HG02763 (cell line): ENCODE measurements around the gene LPAR5.

Experiments used
- ATAC-seq: cut with Tn5 transposase; IDR thresholded peaks from one replicate; pipeline ENCODE4 v1.9.1; 2021; ENCODE audit warnings: mild to moderate bottlenecking, moderate library complexity; ENCODE audit not compliant: unreplicated experiment

Gene LPAR5

DNA sequence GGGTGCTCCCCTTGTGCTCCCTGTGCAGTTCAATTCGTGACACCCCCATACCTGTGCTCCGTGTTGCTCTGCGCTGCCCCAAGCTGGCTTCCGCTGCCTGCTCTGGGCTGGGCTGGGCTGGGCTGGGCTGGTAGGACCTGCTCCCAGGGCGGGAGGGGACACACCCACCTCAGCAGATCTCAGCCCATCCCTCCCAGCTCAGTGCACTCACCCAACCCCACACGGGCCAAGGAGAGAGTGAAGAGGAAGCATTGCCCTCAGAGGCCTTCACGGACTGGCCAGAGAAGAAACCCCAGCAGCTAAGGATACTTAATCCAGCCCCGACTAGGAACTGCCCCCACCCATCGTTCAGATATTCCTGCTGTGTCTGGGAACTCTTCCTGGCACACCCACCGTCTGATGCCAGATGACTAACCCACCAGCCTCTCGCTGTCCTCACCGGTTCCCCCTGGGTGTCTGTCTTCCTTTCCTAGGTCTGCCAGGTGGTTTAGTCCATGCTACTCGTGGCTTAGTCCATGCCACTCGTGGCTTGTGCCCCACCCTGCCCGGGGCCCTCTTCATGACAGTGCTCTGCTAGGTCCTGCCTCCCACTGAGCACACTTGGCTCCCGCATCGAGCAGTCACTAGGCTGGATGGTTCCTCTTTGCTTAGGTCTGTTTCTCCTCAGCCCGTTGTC, at the start of gene LPAR5:
TSS of gene LPAR5 (minus strand) at position 104 of the 676 bp plus-strand sequence. CDS start 14,711 bp downstream, outside the sequence.
- ATAC-seq, result peak; percentile 29

DNA sequence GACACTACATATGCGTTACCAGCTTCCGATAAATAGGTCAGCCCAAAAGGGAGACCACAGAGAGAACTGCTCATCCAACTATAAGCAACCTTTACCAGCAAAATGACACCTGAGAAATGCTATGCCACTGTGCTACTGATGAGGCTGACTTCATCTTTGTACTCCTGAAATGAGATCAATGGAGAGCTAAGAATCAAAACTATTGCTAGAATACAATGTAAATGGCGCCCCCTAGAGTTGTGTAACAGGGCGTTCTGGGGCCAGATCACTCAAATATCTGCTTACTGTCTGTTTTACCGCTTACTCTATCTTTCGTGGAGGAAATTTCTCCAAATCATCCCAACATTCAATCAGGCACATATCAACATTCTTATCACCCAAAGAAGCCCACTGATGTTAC, 48.9 kb upstream of the LPAR5 start:
- ATAC-seq, result no peak

DNA sequence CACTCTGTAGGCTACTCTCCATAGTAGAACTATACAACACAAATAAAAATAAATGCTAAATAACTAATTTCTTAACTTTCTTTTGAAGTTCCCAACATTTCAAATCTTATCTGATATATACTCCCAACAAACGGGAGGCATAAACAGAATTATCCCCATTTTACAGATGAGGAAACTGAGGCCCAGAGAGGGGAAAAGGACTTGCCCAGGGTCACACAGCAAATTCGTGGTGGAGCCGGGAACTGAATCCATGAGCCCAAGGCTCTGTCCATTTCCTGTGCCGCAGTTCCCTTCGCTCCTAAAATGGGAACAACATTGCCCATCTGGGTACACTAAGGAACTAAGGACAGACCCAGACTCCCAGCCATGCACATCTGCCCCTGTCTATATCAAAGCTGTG, 41.2 kb upstream of the LPAR5 start:
- no peak for ATAC-seq

DNA sequence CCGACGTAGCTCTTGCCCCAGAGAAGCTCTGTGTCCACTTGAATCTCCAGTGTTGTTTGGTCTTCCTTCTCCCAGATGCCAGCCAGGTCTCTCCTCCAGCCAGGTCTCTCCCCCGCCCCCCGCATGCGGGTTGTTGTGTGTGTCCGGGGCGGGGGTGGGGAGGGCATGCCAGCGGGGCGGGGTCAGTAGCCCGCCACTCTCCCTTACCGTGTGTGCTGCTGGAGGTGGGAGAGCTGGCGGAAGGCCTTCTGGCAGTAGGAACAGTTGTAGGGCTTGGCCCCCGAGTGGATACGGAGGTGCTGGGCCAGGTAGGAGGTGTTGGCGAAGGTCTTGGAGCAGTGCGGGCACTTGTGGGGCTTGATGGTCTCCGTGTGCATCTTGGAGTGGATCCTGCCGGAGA, 36.4 kb upstream of the LPAR5 start:
- no peak for ATAC-seq

- no peak for ATAC-seq
Measured at GRCh38 chr12:6667559-6668210, 31.9 kb upstream of the LPAR5 start.

GRCh38 chr12:6666211-6666610, 30.5 kb upstream of the LPAR5 start:
- ATAC-seq, result no peak

DNA sequence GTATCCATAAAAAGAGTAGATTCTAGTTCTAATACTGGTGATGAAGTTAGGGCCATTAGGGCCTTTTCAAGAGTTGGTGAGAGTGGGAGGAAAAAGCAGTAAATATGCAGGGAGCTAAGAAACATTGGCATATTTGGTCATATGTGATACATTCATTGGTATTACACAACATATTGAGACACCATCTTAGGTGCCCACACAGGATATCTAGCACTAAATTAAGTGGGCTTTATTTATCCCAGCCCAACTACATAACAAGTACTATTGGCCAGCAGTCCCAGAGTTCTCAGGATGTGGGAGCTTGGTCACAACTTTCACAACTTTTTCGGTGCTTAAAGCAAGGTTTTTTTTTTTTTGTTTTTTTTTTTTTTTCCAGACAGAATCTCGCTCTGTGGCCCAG, 29.1 kb upstream of the LPAR5 start:
- no peak for ATAC-seq

DNA sequence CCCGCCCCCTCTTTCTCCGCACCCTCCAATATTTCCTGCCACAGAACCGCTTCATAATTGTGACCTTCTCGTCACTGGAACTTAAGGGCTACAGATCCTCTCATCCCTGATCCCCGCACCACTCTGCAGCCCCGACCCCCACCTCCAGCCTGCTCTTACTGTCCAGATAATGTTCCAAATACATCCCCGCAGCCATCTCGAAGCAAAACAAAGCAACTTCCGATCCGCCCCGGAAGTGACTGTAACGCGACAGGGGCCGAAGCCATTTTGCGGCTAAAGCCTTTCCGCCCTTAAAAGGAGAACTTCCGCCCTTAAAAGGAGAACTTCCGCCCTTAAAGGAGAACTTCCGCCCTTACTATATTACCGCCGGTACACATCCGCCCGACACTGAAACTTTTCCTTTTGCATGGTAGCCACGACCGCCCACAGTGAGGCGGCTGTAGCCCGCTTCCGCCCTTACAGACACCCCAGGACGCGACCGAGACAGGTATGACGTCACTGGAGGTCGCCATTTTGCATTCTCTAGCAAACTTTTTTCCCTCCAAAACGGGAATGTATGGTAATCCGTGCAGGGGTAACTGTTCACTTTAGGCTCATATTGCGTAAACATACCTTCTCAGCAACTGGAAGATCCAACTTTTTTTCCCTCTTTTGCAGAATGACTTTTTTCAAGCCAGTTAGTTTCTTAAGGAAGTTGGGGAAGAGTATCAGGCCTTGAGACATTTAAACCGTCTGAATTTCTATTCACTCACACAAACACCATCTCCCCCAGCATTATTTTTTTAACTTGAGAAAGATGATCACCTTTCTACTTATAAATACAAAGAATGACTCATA, 27.4 kb upstream of the LPAR5 start, which contains the start of gene ING4:
TSS of gene ING4 (minus strand) at position 214 of the 837 bp plus-strand sequence. CDS start at position 196, 18 bp downstream.
- ATAC-seq, result peak; percentile 97

DNA sequence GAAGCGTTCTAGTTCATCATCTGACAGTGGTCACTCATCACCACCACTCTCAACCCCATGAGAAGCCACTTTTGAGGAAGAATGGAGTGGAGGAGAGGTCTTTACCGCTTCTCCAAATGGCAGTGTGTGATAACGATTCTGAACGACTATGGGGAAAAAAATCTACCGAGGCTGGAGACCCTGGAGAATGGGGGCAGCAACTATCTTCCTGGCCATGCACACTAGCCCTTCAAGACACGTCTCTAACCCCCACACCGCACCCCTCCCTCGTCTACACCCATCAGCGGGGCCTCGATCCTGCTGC, 26.8 kb upstream of the LPAR5 start:
- ATAC-seq, result peak; percentile 8

- ATAC-seq, result no peak
Measured at GRCh38 chr12:6653987-6654386, 18.2 kb upstream of the LPAR5 start.

DNA sequence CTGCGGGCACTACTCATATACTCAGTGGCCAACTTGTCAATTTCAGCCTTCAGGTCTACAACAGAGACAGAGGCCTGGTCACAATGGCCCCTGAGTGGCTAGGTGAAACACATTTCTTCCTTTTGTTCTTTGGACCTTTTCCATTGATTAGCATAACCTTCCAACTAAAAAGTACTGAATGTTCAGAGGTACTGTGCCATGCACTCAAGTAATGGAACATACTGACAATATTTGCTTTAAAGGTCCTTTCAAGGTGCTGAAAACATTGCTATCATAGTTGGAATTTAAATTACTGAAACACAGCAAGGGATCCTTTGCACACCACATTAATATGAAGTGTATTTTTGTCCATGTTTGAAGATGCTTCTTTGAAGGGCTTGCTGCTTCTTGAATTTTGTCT, 17.6 kb upstream of the LPAR5 start:
- no peak for ATAC-seq

DNA sequence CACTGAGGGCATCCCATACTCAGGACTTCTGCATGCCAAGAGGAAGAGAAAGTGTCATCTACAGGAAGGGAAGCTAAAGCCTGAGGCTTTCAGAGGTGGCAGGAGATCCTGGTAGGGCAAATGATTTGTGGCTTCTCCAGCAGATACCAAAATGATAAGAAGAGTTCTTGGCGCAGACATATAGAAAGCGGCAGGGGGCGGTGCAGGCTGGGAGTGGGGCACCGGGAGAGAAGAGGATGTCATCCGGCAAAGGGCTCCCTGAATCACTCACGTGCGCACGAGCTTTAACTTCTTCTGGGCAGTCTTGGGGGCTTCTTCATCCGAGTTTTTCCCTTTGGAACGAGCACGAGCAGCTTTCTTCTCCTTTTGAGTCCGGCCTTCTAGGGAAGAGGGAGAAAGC, 16.6 kb upstream of the LPAR5 start:
- no peak for ATAC-seq

- no peak for ATAC-seq
Measured at GRCh38 chr12:6650832-6651231, 15.1 kb upstream of the LPAR5 start.

DNA sequence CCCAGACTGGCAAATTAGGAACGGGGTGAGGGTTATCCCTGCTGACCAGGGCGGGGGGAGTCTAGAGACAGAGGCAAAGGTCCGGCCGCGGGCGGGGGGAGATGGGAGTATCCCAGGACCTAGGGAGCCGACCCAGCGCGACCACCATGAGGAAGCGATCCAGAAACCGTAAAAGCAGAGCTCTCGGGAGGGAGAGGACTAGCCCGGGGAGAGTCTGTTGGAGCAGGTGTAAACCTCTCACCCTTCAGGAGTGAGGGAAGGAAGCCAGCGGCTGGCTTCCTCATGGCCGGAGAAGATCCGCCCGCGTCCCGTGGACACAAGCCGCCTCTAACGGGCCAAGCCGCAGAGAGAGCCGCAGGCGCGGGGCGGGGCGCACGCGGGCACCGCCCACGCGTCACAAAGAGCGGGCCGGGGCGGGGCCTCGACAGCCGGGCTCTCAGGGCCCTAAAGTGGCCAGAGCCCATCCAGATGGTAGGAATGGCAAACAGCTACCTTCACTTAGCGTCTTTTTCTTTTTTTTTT, 11.4 kb upstream of the LPAR5 start, which contains the start of gene ACRBP:
TSS of gene ACRBP (minus strand) at position 350 of the 522 bp plus-strand sequence. CDS start at position 284, 66 bp downstream.
- no peak for ATAC-seq

DNA sequence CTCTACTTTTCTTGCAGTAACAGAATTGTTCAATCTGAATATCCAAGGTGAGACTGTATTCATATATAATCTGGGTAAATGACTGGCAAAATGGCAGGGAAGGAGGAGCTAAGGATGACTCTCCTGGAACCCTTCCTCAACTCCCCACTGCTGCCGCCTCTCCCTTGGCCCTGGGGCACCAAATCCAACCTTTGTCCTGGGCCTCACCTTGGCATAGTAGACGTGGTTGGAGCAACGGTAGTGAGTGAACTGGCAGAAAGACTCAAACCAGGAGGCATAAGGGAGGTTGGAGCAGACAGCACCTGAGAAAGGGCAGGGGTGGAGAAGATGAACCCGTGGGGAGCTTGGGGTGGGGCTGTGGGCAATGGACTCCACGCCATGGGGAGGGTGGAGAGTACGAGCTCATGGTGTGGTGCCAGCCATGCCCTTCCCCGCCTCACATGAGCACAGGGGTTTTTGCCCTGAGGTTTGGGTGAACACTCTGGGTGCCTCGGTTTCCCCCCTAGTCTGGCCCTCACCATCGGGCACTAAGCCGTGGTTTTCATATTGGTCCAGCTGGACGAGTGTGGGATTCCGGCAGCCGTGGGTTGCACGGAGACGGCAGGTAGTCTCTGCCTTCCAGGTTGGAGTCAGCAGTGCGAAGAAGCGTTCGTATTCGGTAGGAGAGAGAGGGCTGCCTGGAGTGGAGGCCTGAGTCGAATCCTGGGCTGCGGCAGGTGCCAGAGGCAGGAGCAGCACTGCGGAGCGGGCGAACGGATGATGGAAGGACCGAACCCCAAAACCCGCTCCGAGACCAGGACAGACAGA, 10.7 kb upstream of the LPAR5 start:
- no peak for ATAC-seq

DNA sequence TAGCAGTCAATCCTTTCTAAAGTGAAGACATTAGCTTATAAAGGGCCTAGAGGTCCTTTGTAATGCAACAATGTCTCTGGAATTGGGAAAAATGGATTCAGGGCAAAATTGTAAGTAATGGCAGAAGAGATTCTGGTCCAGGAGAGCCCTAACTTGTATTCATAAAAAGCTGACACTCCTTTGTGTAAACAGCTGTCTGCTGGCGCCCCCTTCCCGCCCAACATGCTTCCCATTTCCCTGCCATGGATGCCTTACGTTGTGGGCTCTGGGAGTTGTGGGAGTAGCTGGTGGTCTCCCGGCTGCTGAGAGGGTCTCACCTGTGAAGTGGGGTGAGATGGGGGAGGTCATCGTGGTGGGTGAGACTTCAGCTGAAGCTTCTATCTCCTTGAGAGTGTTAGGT, 9.1 kb upstream of the LPAR5 start:
- ATAC-seq, result no peak

DNA sequence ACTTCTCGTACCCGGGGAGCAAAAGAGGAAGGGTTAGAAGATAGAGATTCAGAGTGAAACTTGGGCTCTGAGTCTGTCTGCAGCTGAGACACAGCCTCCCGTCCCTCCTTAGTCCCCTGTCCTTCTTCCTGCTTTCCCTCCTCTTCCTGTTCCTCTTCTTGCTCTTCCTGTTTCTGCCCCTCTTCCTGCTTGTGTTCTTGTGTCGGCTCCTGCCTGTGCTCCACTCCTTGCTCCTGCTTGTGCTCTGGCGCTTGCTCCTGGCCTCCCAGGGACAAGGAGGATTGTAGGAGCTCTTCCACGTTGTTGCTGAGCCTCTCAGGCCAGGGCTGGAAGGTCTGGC, 8.5 kb upstream of the LPAR5 start:
- ATAC-seq, result no peak

GRCh38 chr12:6643569-6644256, 8.0 kb upstream of the LPAR5 start:
- no peak for ATAC-seq

DNA sequence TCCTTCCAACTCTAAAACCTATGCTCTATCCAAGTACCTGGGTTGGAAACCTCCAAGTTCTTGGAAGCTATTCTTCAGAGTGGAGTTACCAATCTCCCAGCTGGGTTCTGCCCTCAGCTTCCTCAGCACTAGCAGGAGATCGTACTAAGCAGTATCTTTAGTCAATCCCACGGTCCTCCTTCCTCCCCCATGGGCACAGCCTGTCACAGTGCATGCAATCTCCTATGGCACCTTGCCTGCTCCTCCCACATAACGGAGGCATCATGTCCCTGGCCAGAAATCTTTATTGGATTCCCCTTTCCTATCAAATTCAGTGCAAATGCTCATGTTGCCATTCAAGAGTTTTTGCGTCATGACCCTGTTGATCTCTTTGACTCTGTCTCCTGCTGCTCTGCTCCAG, 5.4 kb upstream of the LPAR5 start:
- ATAC-seq, result no peak

DNA sequence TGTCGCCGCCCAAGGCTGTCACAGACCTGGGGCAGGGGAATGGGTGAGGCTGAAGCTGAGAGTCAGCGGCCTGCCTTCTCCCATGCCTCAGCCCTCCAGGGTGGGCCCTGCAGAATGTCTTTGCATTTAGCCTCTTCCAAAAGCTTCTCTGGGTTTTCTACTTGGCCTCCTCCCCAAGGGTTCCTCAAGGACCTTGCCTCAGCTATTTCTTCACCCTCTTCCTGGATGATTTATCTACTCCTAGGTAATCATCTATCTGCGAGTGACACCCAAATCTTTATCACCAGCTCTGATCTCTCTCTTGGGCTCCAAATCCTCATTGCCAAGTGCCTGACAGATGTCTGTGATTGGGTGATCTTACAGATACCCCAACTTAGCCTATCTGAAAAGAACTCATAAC, 4.7 kb upstream of the LPAR5 start:
- no peak for ATAC-seq
